Stimulated activated CD4-positive, alpha-beta T cell treated with anti-CD3 and anti-CD28 coated beads, Interleukin-2, amount 100 ng/mL, for 48 hours (primary cell): ENCODE measurements around the gene STAP1.
"Not testable (repeated sequence)": the region's sequence is repeated elsewhere in the genome, so short reads cannot be mapped to it uniquely, and the experiment has no call there.

Experiments used
- DNase-seq, 2 donors: peaks; one replicate each; pipeline ENCODE4 v3.0.0-alpha.2; 2020

The STAP1 gene, protein sequence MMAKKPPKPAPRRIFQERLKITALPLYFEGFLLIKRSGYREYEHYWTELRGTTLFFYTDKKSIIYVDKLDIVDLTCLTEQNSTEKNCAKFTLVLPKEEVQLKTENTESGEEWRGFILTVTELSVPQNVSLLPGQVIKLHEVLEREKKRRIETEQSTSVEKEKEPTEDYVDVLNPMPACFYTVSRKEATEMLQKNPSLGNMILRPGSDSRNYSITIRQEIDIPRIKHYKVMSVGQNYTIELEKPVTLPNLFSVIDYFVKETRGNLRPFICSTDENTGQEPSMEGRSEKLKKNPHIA

GRCh38 chr4:67558493-67558892 is at the start of gene STAP1:
TSS of gene STAP1 (plus strand) at chr4:67558727. CDS start at chr4:67558810, 83 bp downstream.
- DNase-seq: no peak

- no peak for DNase-seq
Measured at GRCh38 chr4:67512501-67512900, 46.0 kb upstream of the STAP1 start.

DNA sequence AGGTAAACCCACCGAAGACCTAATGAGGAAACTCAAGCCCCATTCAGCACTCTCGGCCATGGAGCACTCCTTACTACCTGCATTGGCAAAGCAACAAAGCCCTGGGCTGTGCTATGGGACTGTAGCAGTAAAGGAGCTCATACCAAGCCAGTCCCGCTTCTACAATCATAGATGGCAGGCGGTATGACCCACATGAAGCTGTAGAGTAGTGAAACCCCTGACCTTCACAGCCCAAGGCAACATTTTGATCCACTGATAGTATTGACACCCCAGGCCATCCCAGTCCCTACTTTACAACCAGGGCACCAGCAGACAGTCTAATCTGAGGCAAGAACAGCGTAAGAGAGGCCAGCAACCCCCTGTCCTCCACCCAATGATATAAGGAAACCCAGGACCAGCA is 38.4 kb upstream of the STAP1 start:
- DNase-seq: no peak

DNA sequence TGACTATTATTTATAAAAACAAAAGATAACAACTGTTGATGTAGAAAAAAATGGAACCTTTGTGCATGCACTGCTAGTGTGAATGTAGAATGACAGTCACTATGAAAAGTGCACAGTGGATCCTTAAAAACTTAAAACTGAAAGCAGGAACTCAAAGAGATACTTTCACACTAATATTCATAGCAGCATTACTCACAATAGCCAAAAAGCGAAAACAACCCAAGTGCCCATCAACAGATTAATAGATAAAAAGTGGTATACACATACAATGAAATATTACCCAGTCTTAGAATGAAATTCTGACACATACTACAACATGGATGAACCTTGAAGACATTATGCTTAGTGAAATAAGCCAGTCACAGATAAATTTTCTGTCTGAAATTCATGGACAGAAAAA is 37.0 kb upstream of the STAP1 start:
- DNase-seq: no peak

DNA sequence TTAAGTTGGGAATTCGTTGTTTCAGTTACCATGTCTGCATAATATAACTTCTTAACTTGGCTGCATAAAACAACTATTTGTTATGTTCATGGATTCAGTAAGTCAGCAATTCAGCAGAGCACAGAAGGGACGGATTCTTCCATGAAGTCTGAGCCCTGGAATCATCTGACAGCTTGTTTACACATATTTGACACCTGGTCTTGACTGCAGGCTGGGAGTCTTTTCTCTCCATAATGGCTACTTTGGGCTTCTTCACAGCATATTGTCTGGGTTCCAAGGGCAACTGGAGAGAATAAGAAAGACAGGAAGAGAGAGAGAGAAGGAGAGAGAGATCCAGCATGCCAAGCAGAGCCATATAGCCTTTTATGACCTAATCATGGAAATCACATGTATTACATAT is 36.3 kb upstream of the STAP1 start:
- no peak for DNase-seq

DNA sequence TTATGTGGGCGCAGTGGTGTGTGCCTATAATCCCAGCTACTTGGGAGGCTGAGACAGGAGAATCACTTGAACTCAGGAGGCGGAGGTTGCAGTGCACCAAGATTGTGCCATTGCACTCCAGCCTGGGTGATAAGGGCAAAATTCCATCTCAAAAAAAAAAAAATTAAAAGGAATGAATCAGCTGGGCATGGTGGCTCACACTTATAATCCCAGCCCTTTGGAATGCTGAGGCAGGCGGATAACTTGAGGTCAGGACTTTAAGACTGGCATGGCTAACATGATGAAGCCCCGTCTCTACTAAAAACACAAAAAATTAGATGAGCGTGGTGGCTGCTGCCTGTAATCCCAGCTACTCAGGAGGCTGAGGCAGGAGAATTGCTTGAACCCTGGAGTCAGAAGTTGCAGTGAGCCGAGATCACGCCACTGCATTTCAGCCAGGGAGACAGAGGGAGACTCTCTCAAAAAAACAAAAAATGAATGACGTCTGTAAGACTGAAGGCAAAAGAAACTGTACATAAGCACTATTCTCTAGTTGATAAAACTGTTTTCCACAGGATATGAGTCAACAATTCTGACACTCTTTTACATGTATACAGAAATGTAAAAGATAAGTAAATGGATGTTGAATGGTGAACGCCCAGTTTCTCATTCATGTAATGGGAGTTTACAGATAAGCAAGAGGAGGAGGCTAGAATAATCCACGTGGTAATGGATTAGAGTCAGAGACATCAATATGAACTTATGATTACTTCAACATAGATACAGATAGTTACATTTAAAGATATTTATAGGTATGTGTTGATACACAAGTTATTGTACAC is 35.5 kb upstream of the STAP1 start:
- no peak for DNase-seq

DNA sequence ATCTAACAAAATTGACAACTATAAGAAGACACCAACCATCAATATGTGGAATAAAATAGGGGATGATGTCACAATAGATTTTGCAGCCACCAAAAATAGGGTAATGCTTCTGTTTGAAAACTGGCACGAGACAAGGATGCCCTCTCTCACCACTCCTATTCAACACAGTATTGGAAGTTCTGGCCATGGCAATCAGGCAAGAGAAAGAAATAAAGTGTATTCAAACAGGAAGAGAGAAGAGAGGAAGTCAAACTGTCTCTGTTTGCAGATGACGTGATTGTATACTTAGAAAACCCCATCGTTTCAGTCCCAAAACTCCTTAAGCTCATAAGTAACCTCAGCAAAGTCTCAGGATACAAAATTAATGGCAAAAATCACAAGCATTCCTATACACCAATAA is 34.4 kb upstream of the STAP1 start:
- not testable (repeated sequence) for DNase-seq

GRCh38 chr4:67531379-67531962 is 27.1 kb upstream of the STAP1 start:
- no peak for DNase-seq

GRCh38 chr4:67532397-67532796 is 26.1 kb upstream of the STAP1 start:
- not testable (repeated sequence) for DNase-seq

DNA sequence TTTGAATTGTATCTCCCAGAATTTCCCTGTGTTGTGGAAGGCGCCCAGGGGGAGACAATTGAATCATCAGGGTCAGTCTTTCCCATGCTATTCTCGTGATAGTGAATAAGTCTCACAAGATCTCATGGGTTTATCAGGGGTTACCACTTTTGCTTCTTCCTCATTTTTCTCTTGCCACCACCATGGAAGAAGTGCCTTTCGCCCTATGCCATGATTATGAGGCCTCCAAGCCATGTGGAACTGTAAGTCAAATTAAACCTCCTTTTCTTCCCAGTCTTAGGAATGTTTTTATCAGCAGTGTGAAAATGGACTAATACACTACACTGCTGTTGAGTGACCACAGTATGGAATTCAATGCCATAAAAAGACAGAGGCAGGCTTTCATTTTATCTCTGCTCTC is 25.4 kb upstream of the STAP1 start:
- no peak for DNase-seq

GRCh38 chr4:67535280-67535840 is 23.2 kb upstream of the STAP1 start:
- no peak for DNase-seq

- DNase-seq: no peak
Measured at GRCh38 chr4:67539830-67540229, 18.7 kb upstream of the STAP1 start.

- DNase-seq: no peak
Measured at GRCh38 chr4:67542076-67542475, 16.5 kb upstream of the STAP1 start.

DNA sequence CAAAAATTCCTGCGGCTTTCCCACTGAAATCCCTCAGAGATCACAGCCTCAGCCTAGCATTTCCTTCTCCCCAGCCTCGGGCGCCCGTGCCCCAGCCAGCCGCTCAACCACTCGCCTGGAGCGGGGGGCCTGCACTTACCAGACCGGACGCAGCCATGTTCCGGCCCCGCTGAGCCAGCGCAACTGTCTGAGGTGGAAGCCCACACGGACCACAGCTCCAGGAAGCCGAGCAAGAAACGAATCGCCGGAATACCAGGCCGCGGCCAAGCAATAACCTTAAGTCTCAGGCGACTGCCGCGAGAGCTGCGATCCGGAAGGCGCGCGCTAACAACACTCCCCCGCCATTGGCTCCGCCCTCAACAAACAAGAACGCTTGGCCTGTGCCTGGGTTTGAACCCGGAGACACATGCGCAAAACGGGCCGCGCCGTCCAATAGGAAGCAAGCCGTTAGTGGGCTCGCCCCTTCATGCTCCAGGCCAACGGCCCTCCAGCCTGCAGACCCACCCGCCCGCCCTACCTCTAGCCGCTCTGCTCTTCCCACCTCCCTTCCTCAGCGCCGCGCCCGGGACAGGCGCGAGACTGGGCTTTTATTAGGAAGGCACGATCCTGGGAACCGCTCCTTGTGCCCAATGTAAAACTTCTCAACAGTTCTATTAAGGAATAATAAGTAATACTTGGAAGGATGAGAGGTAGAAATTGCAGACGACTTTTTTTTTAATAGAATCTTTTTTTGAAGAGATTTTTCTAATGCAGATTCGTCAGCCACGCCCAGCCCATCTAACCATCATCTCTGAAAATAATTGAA is 13.1 kb upstream of the STAP1 start, which contains the start of gene CENPC:
Gene CENPC, minus strand, starts transcription at position 305 of the 805 bp plus-strand sequence. Its CDS starts 148 bp downstream, at position 157.
- DNase-seq: peak; percentile 87 to 90

- DNase-seq: no peak
Measured at GRCh38 chr4:67546004-67546356, 12.5 kb upstream of the STAP1 start.

DNA sequence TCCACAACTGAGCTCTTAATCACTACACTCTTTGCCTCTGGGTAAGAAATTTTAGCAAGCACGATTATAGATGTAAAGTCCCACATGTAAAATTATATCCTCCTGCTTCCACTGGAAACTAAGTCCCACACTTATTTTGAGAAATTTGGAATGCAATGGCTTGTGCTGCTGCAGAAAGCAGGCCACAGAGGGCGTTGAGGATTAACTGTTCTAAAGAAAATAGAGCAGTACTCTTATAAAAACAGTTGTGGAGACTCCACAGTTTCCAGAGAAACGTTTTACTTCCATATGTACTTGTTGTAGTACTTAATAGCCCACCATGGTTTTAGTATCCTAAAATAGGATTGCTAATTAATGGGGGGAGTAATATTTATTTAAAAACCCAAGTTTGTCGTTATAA is 11.6 kb upstream of the STAP1 start:
- no peak for DNase-seq

- no peak for DNase-seq
Measured at GRCh38 chr4:67549123-67549522, 9.4 kb upstream of the STAP1 start.

- DNase-seq: no peak
Measured at GRCh38 chr4:67550451-67550850, 8.1 kb upstream of the STAP1 start.

GRCh38 chr4:67550857-67551256 is 7.7 kb upstream of the STAP1 start:
- DNase-seq: no peak

DNA sequence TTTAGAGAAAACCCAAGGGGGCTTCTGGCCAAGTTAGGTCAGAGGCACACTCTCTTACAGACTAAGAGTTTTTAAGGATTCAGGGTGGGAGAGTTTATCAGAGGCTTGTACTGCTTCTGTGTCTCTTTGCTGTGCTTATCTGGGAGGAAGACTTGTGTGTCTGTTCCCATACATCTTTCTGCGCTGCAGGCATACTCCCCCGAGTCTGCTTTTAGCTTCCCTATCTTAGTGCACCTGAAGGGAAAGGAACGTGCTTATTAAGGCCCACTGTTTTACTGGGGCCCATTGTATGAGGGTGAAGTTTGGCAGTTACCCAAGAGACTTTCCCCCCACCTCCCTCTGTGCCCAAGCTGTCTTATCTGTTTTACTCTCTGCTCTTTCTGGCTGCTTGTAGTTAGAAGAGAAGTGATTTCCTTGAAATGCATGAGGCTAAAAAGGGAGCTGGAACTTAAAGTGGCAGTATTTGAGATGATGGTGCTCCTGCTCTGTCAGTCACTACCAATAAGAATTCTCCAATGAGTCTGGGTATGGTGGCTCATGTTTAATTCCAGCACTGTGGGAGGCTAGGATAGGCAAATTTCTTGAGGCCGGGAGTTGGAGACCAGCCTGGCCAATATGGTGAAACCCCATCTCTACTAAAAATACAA is 6.3 kb upstream of the STAP1 start:
- DNase-seq: not testable (repeated sequence)

- no peak for DNase-seq
Measured at GRCh38 chr4:67554096-67554495, 4.4 kb upstream of the STAP1 start.

DNA sequence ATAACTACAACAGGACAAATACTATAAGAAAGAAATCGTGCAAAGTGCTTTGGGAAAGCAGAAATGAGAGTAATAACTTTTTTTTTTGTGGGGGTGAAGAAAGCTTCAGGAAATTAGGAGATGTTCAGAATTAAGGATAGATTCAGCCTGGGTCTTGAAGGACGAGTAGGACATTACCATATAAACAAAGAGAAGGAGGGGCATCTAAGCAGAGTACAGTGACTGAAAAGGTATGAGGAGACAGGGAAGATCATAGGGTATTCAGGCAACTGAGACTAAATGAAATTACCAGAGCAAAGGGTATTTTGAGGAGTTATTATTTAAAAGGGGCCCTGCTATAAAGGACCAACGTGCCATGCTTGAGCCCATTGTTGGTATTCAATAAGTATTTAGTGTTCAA is 3.1 kb upstream of the STAP1 start:
- no peak for DNase-seq
